ENCODE results near the gene PSMF1.

Gene PSMF1

GRCh38 chr20:1118336-1119127 is at the start of gene PSMF1:
TSS of gene PSMF1 (plus strand) at chr20:1118602. CDS start at chr20:1118774, 172 bp downstream.
- DNase-seq: peak; percentile 96

- no peak for DNase-seq
These were observed 46.1 kb upstream of the PSMF1 start for GRCh38 chr20:1072258-1072657.

- no peak for DNase-seq
These were observed 42.8 kb upstream of the PSMF1 start for GRCh38 chr20:1075616-1076015.

- DNase-seq: no peak
These were observed 36.5 kb upstream of the PSMF1 start for GRCh38 chr20:1081891-1082290.

GRCh38 chr20:1083431-1084080 is 34.8 kb upstream of the PSMF1 start:
- no peak for DNase-seq

- DNase-seq: no peak
These were observed 32.7 kb upstream of the PSMF1 start for GRCh38 chr20:1085492-1086276.

- no peak for DNase-seq
These were observed 31.9 kb upstream of the PSMF1 start for GRCh38 chr20:1086277-1087213.

- DNase-seq: peak; percentile 37
These were observed 31.0 kb upstream of the PSMF1 start for GRCh38 chr20:1087311-1087905.

- no peak for DNase-seq
These were observed 23.7 kb upstream of the PSMF1 start for GRCh38 chr20:1094751-1095150.

GRCh38 chr20:1101533-1101932 is 16.9 kb upstream of the PSMF1 start:
- no peak for DNase-seq

- no peak for DNase-seq
These were observed 16.4 kb upstream of the PSMF1 start for GRCh38 chr20:1102016-1102415.

- DNase-seq: no peak
These were observed 14.7 kb upstream of the PSMF1 start for GRCh38 chr20:1103751-1104150.

GRCh38 chr20:1105599-1106194 is 12.7 kb upstream of the PSMF1 start:
- no peak for DNase-seq

- no peak for DNase-seq
These were observed 11.2 kb upstream of the PSMF1 start for GRCh38 chr20:1107176-1107575.

- peak; percentile 68 for DNase-seq
These were observed 9.9 kb upstream of the PSMF1 start for GRCh38 chr20:1108437-1108920.

- DNase-seq: no peak
These were observed 5.5 kb upstream of the PSMF1 start for GRCh38 chr20:1112908-1113307.

- DNase-seq: no peak
These were observed 432 bp upstream of the PSMF1 start for GRCh38 chr20:1118004-1118335.

GRCh38 chr20:1119128-1119505 is 715 bp downstream of the PSMF1 start:
- DNase-seq: peak; percentile 26

- DNase-seq: no peak
These were observed 1.1 kb downstream of the PSMF1 start for GRCh38 chr20:1119524-1119923.

GRCh38 chr20:1121429-1121828 is 3.0 kb downstream of the PSMF1 start:
- no peak for DNase-seq

Measured in stimulated activated CD4-positive, alpha-beta T cell treated with anti-CD3 and anti-CD28 coated beads, Interleukin-15, amount 100 ng/mL, for 24 hours (primary cell).